Sigmoid colon (tissue), 7 donors: ENCODE measurements around the gene CFAP100. TPM values are rescaled to one million over a fixed set of nuclear protein-coding genes. Genes with fewer than 3 reads are reported as not detected.

Experiments used
- DNase-seq: peaks from one replicate; pipeline ENCODE4 v3.0.0-alpha.2; 2019
- H3K27ac ChIP-seq, 4 donors: fragments of 200-600 bp; sonication (generic); one replicate each; pipeline ENCODE4 v1.5.1; 2016 to 2019; ENCODE audit warnings: mild to moderate bottlenecking in 1 of 4
- H3K27me3 ChIP-seq, 3 donors: fragments of 200-600 bp; sonication (generic); one replicate each; pipeline ENCODE4 v1.5.1; 2019; ENCODE audit warnings: mild to moderate bottlenecking in 1 of 3
- H3K36me3 ChIP-seq, 4 donors: fragments of 200-600 bp; sonication (generic); one replicate each; pipeline ENCODE4 v1.5.1; 2016 to 2019
- H3K4me1 ChIP-seq, 4 donors: fragments of 200-600 bp; sonication (generic); one replicate each; pipeline ENCODE4 v1.5.1; 2017 to 2019
- H3K4me3 ChIP-seq, 4 donors: fragments of 200-600 bp; sonication (generic); one replicate each; pipeline ENCODE4 v1.5.1; 2017 to 2019; ENCODE audit warnings: mild to moderate bottlenecking in 2 of 4, moderate library complexity in 1 of 4
- H3K9me3 ChIP-seq, 4 donors: fragments of 200-600 bp in 3 of 4; sonication (generic) in 3 of 4; one replicate each; pipeline versions ENCODE4 v1.5.1 to v1.6.1; 2013 to 2019
- EP300 ChIP-seq, 4 donors: sonication (generic); formaldehyde crosslinking; IDR thresholded peaks; one replicate each; pipeline ENCODE4 v1.6.1; 2017; ENCODE audit warnings: antibody characterized with exemption in 4 of 4
- POLR2A ChIP-seq, 2 donors: fragments of 450-650 bp; IDR thresholded peaks; one replicate each; pipeline ENCODE4 v1.6.1; 2016; ENCODE audit warnings: antibody characterized with exemption in 2 of 2, mild to moderate bottlenecking in 2 of 2, moderate library complexity in 2 of 2
- POLR2AphosphoS5 ChIP-seq, 4 donors: sonication (generic); formaldehyde crosslinking; IDR thresholded peaks; one replicate each; pipeline ENCODE4 v1.6.1; 2017; ENCODE audit warnings: antibody characterized with exemption in 4 of 4
- WGBS, 2 donors: extraction: QIAGEN DNeasy Blood & Tissue Kit; methylation state at CpG; one replicate each; pipeline ENCODE4 v1.1.7; 2013; 5-methylcytosine and 5-hydroxymethylcytosine counted together
- intact Hi-C: fragments of 100-400 bp; cut with DNase I; formaldehyde crosslinking; loops from one replicate; pipeline ENCODE4 v1.15.1; 2023
- polyA plus RNA-seq, 3 donors: library from polyadenylated mRNA; stranded (reverse); fragments of 200-250 nt; gene quantifications; one replicate each; pipeline ENCODE4 v1.2.3, GENCODE V29; 2013
- total RNA-seq, 4 donors: library from RNA; depleted of rRNA; stranded (reverse); fragments of >200 nt; gene quantifications; one replicate each; pipeline ENCODE4 v1.1.0, GENCODE V29; 2016
- TF ChIP-seq, protein P1 (sequence below), 4 experiments: fragments of 450-650 bp in 3 of 4; fragments of 200-600 bp in 1 of 4; IDR thresholded peaks; one replicate each; pipeline ENCODE4 v1.5.1; 2016 to 2019; ENCODE audit warnings: antibody characterized with exemption in 4 of 4, mild to moderate bottlenecking in 3 of 4, moderate library complexity in 2 of 4
- donor health status: healthy with polysubstance abuse.
- donor health status: Bipolar disorder and iron deficiency.
- donor health status: healthy.

The CFAP100 gene
- total and polyA plus RNA-seq, 7 donors, result not detected

GRCh38 chr3:126461450-126462070 is 66.9 kb downstream of the CFAP100 start:
- Histone ChIP-seq H3K27me3 (no peaks in the 10 kb centered on the region), H3K9me3 (no peaks in the 10 kb centered on the region), H3K27ac (no peak overlapping the region), H3K36me3 (peaks cover 33 to 100% (median 69%) of the 10 kb centered on the region in 4 donors), H3K4me1 (peaks cover 0 to 4% (median 1%) of the 10 kb centered on the region in 4 donors), H3K4me3 (no peak overlapping the region)
- intact Hi-C loops, result no loop called here
- WGBS, 2 donors, result 94 to 96% methylated on average over 17 of the region's 17 CpGs
- no peak for TF ChIP-seq EP300 (IDR thresholded peaks at IDR 0.05)
- TF ChIP-seq, protein P1, sequence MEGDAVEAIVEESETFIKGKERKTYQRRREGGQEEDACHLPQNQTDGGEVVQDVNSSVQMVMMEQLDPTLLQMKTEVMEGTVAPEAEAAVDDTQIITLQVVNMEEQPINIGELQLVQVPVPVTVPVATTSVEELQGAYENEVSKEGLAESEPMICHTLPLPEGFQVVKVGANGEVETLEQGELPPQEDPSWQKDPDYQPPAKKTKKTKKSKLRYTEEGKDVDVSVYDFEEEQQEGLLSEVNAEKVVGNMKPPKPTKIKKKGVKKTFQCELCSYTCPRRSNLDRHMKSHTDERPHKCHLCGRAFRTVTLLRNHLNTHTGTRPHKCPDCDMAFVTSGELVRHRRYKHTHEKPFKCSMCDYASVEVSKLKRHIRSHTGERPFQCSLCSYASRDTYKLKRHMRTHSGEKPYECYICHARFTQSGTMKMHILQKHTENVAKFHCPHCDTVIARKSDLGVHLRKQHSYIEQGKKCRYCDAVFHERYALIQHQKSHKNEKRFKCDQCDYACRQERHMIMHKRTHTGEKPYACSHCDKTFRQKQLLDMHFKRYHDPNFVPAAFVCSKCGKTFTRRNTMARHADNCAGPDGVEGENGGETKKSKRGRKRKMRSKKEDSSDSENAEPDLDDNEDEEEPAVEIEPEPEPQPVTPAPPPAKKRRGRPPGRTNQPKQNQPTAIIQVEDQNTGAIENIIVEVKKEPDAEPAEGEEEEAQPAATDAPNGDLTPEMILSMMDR (IDR thresholded peaks at IDR 0.05), result no peak
- no peak for TF ChIP-seq POLR2A (IDR thresholded peaks at IDR 0.05)
- no peak for TF ChIP-seq POLR2AphosphoS5 (IDR thresholded peaks at IDR 0.05)
- DNase-seq, result peak; percentile 40

DNA sequence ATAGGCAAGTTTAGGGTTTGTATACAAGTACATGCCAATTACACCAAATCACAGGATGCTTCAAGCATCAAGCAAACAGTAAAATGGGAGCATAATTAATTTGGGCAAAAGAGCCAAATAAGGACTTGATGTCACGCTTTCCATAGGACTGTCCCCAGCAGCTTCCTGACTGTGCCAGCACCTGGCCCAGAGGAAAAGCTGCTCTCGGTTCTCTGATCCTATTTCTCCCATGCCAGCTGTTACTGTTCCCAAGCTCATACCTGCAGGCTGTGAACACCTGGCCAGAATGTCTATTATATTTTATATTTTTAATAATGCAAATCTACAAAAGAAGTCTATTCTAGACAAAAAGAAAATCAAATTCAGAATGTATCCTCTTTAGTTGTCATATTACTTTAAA is 68.8 kb downstream of the CFAP100 start:
- Histone ChIP-seq H3K4me1 (peaks cover 0 to 21% (median 11%) of the 10 kb centered on the region in 4 donors), H3K4me3 (no peak overlapping the region), H3K9me3 (no peaks in the 10 kb centered on the region), H3K36me3 (peaks cover 34 to 100% (median 80%) of the 10 kb centered on the region in 4 donors), H3K27ac (no peak overlapping the region), H3K27me3 (no peaks in the 10 kb centered on the region)
- DNase-seq, result no peak
- TF ChIP-seq POLR2AphosphoS5 (IDR thresholded peaks at IDR 0.05), result no peak
- TF ChIP-seq, protein P1 (IDR thresholded peaks at IDR 0.05), result no peak
- intact Hi-C loops, result no loop called here
- WGBS, 2 donors, result 95 to 98% methylated on average over 2 of the region's 2 CpGs

GRCh38 chr3:126464093-126464492 is 69.4 kb downstream of the CFAP100 start:
- peak; percentile 25 for DNase-seq
- intact Hi-C loops, result no loop called here
- no peaks in the 10 kb centered on the region for H3K9me3 ChIP-seq
- no peaks in the 10 kb centered on the region for H3K27me3 ChIP-seq
- 86 to 92% methylated on average over 4 of the region's 4 CpGs for WGBS, 2 donors
- no peak overlapping the region for H3K4me3 ChIP-seq
- no peak for TF ChIP-seq POLR2AphosphoS5 (IDR thresholded peaks at IDR 0.05)
- TF ChIP-seq, protein P1 (IDR thresholded peaks at IDR 0.05), result no peak
- no peak for TF ChIP-seq EP300 (IDR thresholded peaks at IDR 0.05)
- TF ChIP-seq POLR2A (IDR thresholded peaks at IDR 0.05), result no peak
- peaks cover 40 to 100% (median 83%) of the 10 kb centered on the region in 4 donors for H3K36me3 ChIP-seq
- H3K27ac ChIP-seq, result no peak overlapping the region
- peaks cover 0 to 27% (median 12%) of the 10 kb centered on the region in 4 donors for H3K4me1 ChIP-seq

DNA sequence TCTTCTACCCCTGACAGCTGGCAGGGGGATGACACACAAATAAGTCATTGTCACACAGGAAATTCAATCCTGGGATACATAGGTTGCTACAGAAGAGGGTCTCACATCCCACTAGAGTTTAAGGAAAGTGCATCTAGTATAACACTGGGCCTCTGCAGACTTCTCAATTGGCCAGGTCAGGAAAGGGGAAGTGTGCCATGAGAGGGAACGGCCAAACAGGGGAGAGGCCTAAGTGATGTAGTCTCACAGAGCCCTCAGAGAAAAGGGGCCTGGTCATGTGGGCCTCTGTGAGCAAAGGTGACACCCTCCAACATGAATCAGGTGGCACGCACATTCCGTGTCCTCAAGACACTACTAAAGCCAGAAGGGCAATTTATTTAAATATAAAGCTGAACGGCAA is 69.8 kb downstream of the CFAP100 start:
- Histone ChIP-seq H3K4me1 (peaks cover 0 to 30% (median 12%) of the 10 kb centered on the region in 4 donors), H3K36me3 (peaks cover 41 to 100% (median 84%) of the 10 kb centered on the region in 4 donors), H3K27me3 (no peaks in the 10 kb centered on the region), H3K4me3 (no peak overlapping the region), H3K27ac (no peak overlapping the region), H3K9me3 (no peaks in the 10 kb centered on the region)
- TF ChIP-seq POLR2AphosphoS5 (IDR thresholded peaks at IDR 0.05), result no peak
- TF ChIP-seq, protein P1 (IDR thresholded peaks at IDR 0.05), result no peak
- no peak for TF ChIP-seq EP300 (IDR thresholded peaks at IDR 0.05)
- no peak for TF ChIP-seq POLR2A (IDR thresholded peaks at IDR 0.05)
- 71 to 75% methylated on average over 4 of the region's 4 CpGs for WGBS, 2 donors
- peak; percentile 28 for DNase-seq
- intact Hi-C loops, result no loop called here

- H3K27ac ChIP-seq, result no peak overlapping the region
- H3K9me3 ChIP-seq, result no peaks in the 10 kb centered on the region
- H3K4me1 ChIP-seq, result peaks cover 0 to 34% (median 12%) of the 10 kb centered on the region in 4 donors
- 95% methylated on average over 11 of the region's 11 CpGs for WGBS, 2 donors
- H3K4me3 ChIP-seq, result no peak overlapping the region
- DNase-seq, result peak; percentile 36
- intact Hi-C loops, result no loop called here
- no peaks in the 10 kb centered on the region for H3K27me3 ChIP-seq
- no peak for TF ChIP-seq EP300 (IDR thresholded peaks at IDR 0.05)
- no peak for TF ChIP-seq POLR2AphosphoS5 (IDR thresholded peaks at IDR 0.05)
- TF ChIP-seq POLR2A (IDR thresholded peaks at IDR 0.05), result no peak
- TF ChIP-seq, protein P1 (IDR thresholded peaks at IDR 0.05), result no peak
- peaks cover 42 to 100% (median 84%) of the 10 kb centered on the region in 4 donors for H3K36me3 ChIP-seq
Observed at GRCh38 chr3:126464997-126465396, 70.3 kb downstream of the CFAP100 start.
